OCI-LY7 (cell line): ENCODE data around the gene HPSE2.

Source experiments
- CTCF ChIP-seq: fragments of 200-600 bp; sonication (generic); conservative IDR thresholded peaks from 2 replicates; pipeline ENCODE4 v1.5.1; 2014; ENCODE audit warnings: mild to moderate bottlenecking, antibody characterized with exemption, low read length, moderate library complexity, mixed read lengths
- EZH2phosphoT487 ChIP-seq: fragments of 200-600 bp; sonication (generic); IDR thresholded peaks from 2 replicates; pipeline ENCODE4 v1.6.1; 2018; ENCODE audit warnings: low read depth, borderline replicate concordance, mild to moderate bottlenecking, mixed run types, antibody characterized with exemption, low read length, moderate library complexity, mixed read lengths

- TF ChIP-seq CTCF (no peak), EZH2phosphoT487 (no peak)
Observed at GRCh38 chr10:98649170-98649569, 586.5 kb downstream of the HPSE2 start.
